K562 (cell line): ENCODE data around the gene LAIR2. TPM values are rescaled to one million over a fixed set of nuclear protein-coding genes. Genes with fewer than 3 reads are reported as not detected.

Experiments
- ATAC-seq: fragments of 200-7000 bp; cut with Tn5 transposase; 3 replicates; pipeline ENCODE4 v1.9.1; 2020; ENCODE audit warnings: moderate library complexity
- BruUV-seq: library from RNA; stranded (reverse); fragments of 400-500 nt; replicated peaks from 2 replicates; lab custom pipeline; 2021; lab: Mats Ljungman, UMichigan
- CTCF ChIA-PET: fragments of 300-600 bp; formaldehyde crosslinking; extraction: SDS; loops from one replicate; lab custom pipeline; 2021; ENCODE audit warnings: low intra/inter-chr PET ratio; lab: Yijun Ruan, JAX
- POLR2A ChIA-PET: fragments of 300-600, 350-650 bp; sonication (Branson Sonifier 250); formaldehyde crosslinking; extraction: SDS; loops from one replicate; lab custom pipeline; 2021; ENCODE audit warnings: antibody characterized with exemption, inconsistent platforms; lab: Yijun Ruan, JAX
- DNase-seq, 4 experiments: peaks; one replicate each; pipeline versions ENCODE4 v3.0.0 to v3.0.0-alpha.2; 2011 to 2018; ENCODE audit warnings: low spot score in 3 of 4, mixed read lengths in 3 of 4; ENCODE audit errors: extremely low read depth in 1 of 4
- FAIRE-seq: peaks from 2 replicates; lab custom pipeline; 2011; peaks lifted over from hg19 to GRCh38; lab: Jason Lieb, UNC
- H2AFZ ChIP-seq: 2 replicates; pipeline ENCODE4 v1.6.0; 2011; ENCODE audit warnings: low read depth, low read length, control low read depth, inconsistent platforms
- H3K27ac ChIP-seq: fragments of 200-600 bp; 3 replicates; pipeline ENCODE4 v1.8.0; 2011; ENCODE audit warnings: low read depth, mild to moderate bottlenecking, control low read depth, inconsistent platforms, low read length, moderate library complexity, mixed read lengths; ENCODE audit errors: extremely low read depth
- H3K27me3 ChIP-seq, 2 experiments: fragments of 300-600 bp in 1 of 2; 2 replicates in 1 of 2; 3 replicates in 1 of 2; pipeline versions ENCODE4 v1.6.0 to v1.8.0; 2011; ENCODE audit warnings: inconsistent platforms in 2 of 2, low read length in 2 of 2, mild to moderate bottlenecking in 1 of 2, mixed read lengths in 1 of 2, moderate library complexity in 1 of 2; ENCODE audit not compliant: control insufficient read depth in 2 of 2, insufficient read depth in 2 of 2
- H3K36me3 ChIP-seq: fragments of 300-600 bp; 3 replicates; pipeline ENCODE4 v1.8.0; 2011; ENCODE audit warnings: mild to moderate bottlenecking, low read length, inconsistent platforms; ENCODE audit not compliant: control insufficient read depth, insufficient read depth
- H3K4me1 ChIP-seq, 2 experiments: fragments of 200-600 bp in 1 of 2; replicated peaks in 1 of 2; 2 replicates in 1 of 2; 3 replicates in 1 of 2; pipeline versions ENCODE4 v1.5.1 to v1.8.0; 2011; ENCODE audit warnings: inconsistent platforms in 2 of 2, low read length in 2 of 2, mild to moderate bottlenecking in 1 of 2, mixed read lengths in 1 of 2, moderate library complexity in 1 of 2; ENCODE audit not compliant: control insufficient read depth in 2 of 2, insufficient read depth in 2 of 2
- H3K4me2 ChIP-seq: 2 replicates; pipeline ENCODE4 v1.6.1; 2011; ENCODE audit warnings: low read length, control low read depth, inconsistent platforms, mixed read lengths; ENCODE audit not compliant: insufficient read depth
- H3K4me3 ChIP-seq: fragments of 200-600 bp; sonication (generic), shearing (Covaris generic); 2 replicates; pipeline ENCODE4 v1.5.1; 2016; ENCODE audit warnings: control low read depth, inconsistent platforms
- H3K79me2 ChIP-seq: fragments of 200-600 bp; 3 replicates; pipeline ENCODE4 v1.8.0; 2011; ENCODE audit warnings: low read length, inconsistent platforms; ENCODE audit not compliant: control insufficient read depth, insufficient read depth
- H3K9ac ChIP-seq, 2 experiments: 2 replicates each; pipeline versions ENCODE4 v1.6.0 to v1.6.1; 2011; ENCODE audit warnings: low read depth in 2 of 2, low read length in 2 of 2, control low read depth in 1 of 2, inconsistent platforms in 1 of 2, mild to moderate bottlenecking in 1 of 2, mixed read lengths in 1 of 2; ENCODE audit not compliant: insufficient read depth in 1 of 2
- H3K9me1 ChIP-seq: one replicate; pipeline ENCODE4 v1.6.0; 2011; ENCODE audit warnings: inconsistent platforms, mild to moderate bottlenecking, low read length, moderate library complexity; ENCODE audit not compliant: control insufficient read depth, insufficient read depth
- H3K9me3 ChIP-seq: replicated peaks from 2 replicates; pipeline ENCODE4 v1.5.1; 2011; ENCODE audit warnings: low read depth, low read length, inconsistent platforms; ENCODE audit not compliant: control insufficient read depth, insufficient read depth
- H4K20me1 ChIP-seq: replicated peaks from 2 replicates; pipeline ENCODE4 v1.6.1; 2011; ENCODE audit warnings: low read length, inconsistent platforms, mixed read lengths; ENCODE audit not compliant: control insufficient read depth, insufficient read depth
- EGR1 ChIP-seq: fragments of 450-650 bp; conservative IDR thresholded peaks from 2 replicates; pipeline ENCODE4 v1.6.1; 2017; ENCODE audit warnings: mild to moderate bottlenecking
- ESRRA ChIP-seq: fragments of 450-650 bp; IDR thresholded peaks from 2 replicates; pipeline ENCODE4 v1.6.1; 2014; ENCODE audit warnings: low read depth, mild to moderate bottlenecking, moderate library complexity, borderline replicate concordance
- GATA2 ChIP-seq: sonication (generic); formaldehyde crosslinking; IDR thresholded peaks from 2 replicates; pipeline ENCODE4 v1.4.0; 2020; ENCODE audit warnings: mild to moderate bottlenecking, missing genetic modification reagents
- HMG20A ChIP-seq: fragments of 450-650 bp; formaldehyde crosslinking; conservative IDR thresholded peaks from 2 replicates; pipeline ENCODE4 v1.4.0; 2020; ENCODE audit warnings: mild to moderate bottlenecking, mixed read lengths
- LARP7 ChIP-seq: fragments of 450-650 bp; IDR thresholded peaks from 2 replicates; pipeline ENCODE4 v1.6.1; 2016
- PHTF2 ChIP-seq: fragments of 250-450 bp; sonication (Bioruptor Pico); IDR thresholded peaks from 2 replicates; pipeline ENCODE4 v1.5.0; 2021; ENCODE audit warnings: mild to moderate bottlenecking
- POLR2AphosphoS2 ChIP-seq: IDR thresholded peaks from 2 replicates; pipeline ENCODE4 v1.6.1; 2012; ENCODE audit warnings: low read length, improper control_type of control experiment
- RBM25 ChIP-seq: fragments of 200-400 bp; formaldehyde crosslinking; IDR thresholded peaks from 2 replicates; pipeline ENCODE4 v1.6.1; 2018; ENCODE audit warnings: low read length, low read depth, moderate library complexity; ENCODE audit not compliant: severe bottlenecking
- STAG1 ChIP-seq: sonication (generic); formaldehyde crosslinking; IDR thresholded peaks from 2 replicates; pipeline ENCODE4 v1.5.0; 2020; ENCODE audit warnings: missing genetic modification reagents, borderline replicate concordance
- THRB ChIP-seq: fragments of 450-650 bp; formaldehyde crosslinking; conservative IDR thresholded peaks from 2 replicates; pipeline ENCODE4 v1.4.0; 2022; ENCODE audit warnings: mild to moderate bottlenecking, missing genetic modification characterization
- ZBTB1 ChIP-seq: sonication (generic); formaldehyde crosslinking; IDR thresholded peaks from 2 replicates; pipeline ENCODE4 v1.8.1; 2023; ENCODE audit warnings: missing genetic modification reagents, low read depth, mild to moderate bottlenecking, borderline replicate concordance
- ZBTB26 ChIP-seq: fragments of 450-650 bp; formaldehyde crosslinking; IDR thresholded peaks from 2 replicates; pipeline ENCODE4 v1.4.0; 2022; ENCODE audit warnings: missing genetic modification characterization
- ZKSCAN3 ChIP-seq: fragments of 250-450 bp; sonication (Bioruptor Pico); IDR thresholded peaks from 2 replicates; pipeline ENCODE4 v1.4.0; 2020
- ZNF140 ChIP-seq: fragments of 250-450 bp; sonication (Bioruptor Pico); IDR thresholded peaks from 2 replicates; pipeline ENCODE4 v1.8.0; 2021; ENCODE audit warnings: moderate library complexity, mild to moderate bottlenecking, inconsistent platforms
- ZNF592 ChIP-seq: fragments of 450-650 bp; IDR thresholded peaks from 2 replicates; pipeline ENCODE4 v1.6.1; 2017; ENCODE audit warnings: antibody characterized with exemption, mild to moderate bottlenecking
- WGBS: fragments of 100-300 bp; shearing (Covaris generic); methylation state at CpG from one replicate; pipeline ENCODE4 v1.1.6; 2016; ENCODE audit warnings: low coverage, mixed read lengths; ENCODE audit not compliant: insufficient coverage; ENCODE audit errors: missing lambda C conversion rate; 5-methylcytosine and 5-hydroxymethylcytosine counted together
- in situ Hi-C: fragments of 300-500 bp; cut with MboI; formaldehyde crosslinking; loops from 4 replicates; pipeline ENCODE4 v1.15.0; 2018; ENCODE audit warnings: inconsistent platforms, mixed read lengths
- intact Hi-C: fragments of 100-400 bp; cut with micrococcal nuclease; formaldehyde crosslinking; loops from 2 replicates; pipeline ENCODE4 v1.14.2; 2022
- polyA plus RNA-seq, 8 experiments: library from polyadenylated mRNA; depleted of rRNA in 4 of 8; stranded (reverse) in 5 of 8; unstranded in 3 of 8; fragments of >200 nt; fragmentation: Nextera tagmentation in 2 of 8; fragmentation: Illumina TruSeq in 1 of 8; extraction: Ambion mirVana in 2 of 8; extraction: Trizol in 1 of 8; gene quantifications; 2 replicates each; pipeline versions ENCODE4 v1.2.1 to v1.2.3, GENCODE V29; 2011 to 2014; ENCODE audit warnings: inconsistent platforms in 1 of 8, missing spikeins in 1 of 8
- total RNA-seq, 7 experiments: library from RNA; depleted of rRNA in 6 of 7; stranded (reverse); fragments of >200 nt in 6 of 7; fragmentation: Illumina TruSeq in 2 of 7; extraction: Trizol in 2 of 7; gene quantifications; 2 replicates each; pipeline versions ENCODE4 v1.2.1 to v1.2.3, GENCODE V29; 2011 to 2021; ENCODE audit warnings: low replicate concordance in 1 of 7

LAIR2 gene
- total and polyA plus RNA-seq, 9 of the 15 experiments (the other 6 are each of a cell fraction or from before 2014, with no cell fraction given) = not detected

DNA sequence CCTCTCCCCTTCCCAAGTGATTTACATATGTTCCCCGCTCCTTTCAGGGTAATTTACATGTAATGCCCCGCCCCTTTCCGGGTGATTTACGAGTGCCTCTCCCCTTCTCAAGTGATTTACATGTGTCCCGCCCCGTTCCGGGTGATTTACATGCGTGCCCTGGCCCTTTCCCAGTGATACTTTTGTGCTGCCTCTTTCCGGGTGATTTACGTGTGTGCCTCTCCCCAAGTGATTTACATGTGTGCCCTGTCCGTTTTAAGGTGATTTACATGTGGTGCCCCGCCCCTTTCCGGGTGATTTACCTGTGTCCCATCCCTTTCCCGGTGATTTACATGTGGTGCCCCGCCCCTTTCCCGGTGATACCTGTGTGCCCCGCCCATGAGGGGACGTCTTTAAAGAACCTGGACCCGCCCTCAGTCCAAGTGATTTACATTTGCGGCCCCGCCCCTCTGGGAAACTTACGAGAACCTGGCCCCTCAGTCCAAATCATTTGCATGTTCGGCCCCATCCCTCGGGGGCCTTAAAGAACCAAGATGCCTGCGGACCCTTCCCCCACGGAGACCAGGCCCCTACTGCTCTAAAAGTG lies 38.5 kb upstream of the LAIR2 start:
- Histone ChIP-seq H3K27ac (peak overlapping the region; percentile 95), H3K4me1 (peaks cover 0 to 38% of the 10 kb centered on the region in 2 experiments; a peak in 2 of 5 replicates), H3K4me3 (peak overlapping the region; percentile 85), H3K4me2 (peak overlapping the region; percentile 87), H3K36me3 (peaks cover 33% of the 10 kb centered on the region), H3K27me3 (no peaks in the 10 kb centered on the region; a peak in 1 of 5 replicates), H3K9me1 (no peaks in the 10 kb centered on the region), H3K9ac (peak overlapping the region; percentile 84 to 90), H4K20me1 (peaks cover 6% of the 10 kb centered on the region; the same call in 1 of the 2 replicates), H3K79me2 (no peaks in the 10 kb centered on the region), H2AFZ (peak overlapping the region; percentile 97), H3K9me3 (no peaks in the 10 kb centered on the region)
- FAIRE-seq (no peak), DNase-seq (peak; percentile 74 to 97 (median 84)), ATAC-seq (peak; percentile 81)
- in situ Hi-C loops (no loop called here), intact Hi-C loops (no loop called here)
- no TSS peak for BruUV-seq
- ChIA-PET CTCF (interaction anchor here (0.7 kb wide), 1 partner anchor 34 kb away, joined by 3 read pairs; no protein-coding TSS in a partner anchor), POLR2A (interaction anchor here (0.6 to 2.0 kb wide), 4 partner anchors 9 to 562 kb away, joined by 3 to 34 read pairs (median 16); partner anchors contain the start of genes CDC42EP5 and LENG8)
- WGBS = 1% methylated on average over 25 of the region's 26 CpGs
- no peak for TF ChIP-seq RBM25
- peak; percentile 58; the same call in 1 of the 2 replicates for TF ChIP-seq THRB
- no peak for TF ChIP-seq STAG1 (CRISPR knock-in tag)
- TF ChIP-seq ZKSCAN3 (CRISPR knock-in tag) = no peak
- TF ChIP-seq HMG20A = no peak
- no peak for TF ChIP-seq PHTF2 (CRISPR knock-in tag)
- TF ChIP-seq ZBTB26 (CRISPR knock-in tag) = no peak
- no peak for TF ChIP-seq ZNF140 (CRISPR knock-in tag)
- no peak for TF ChIP-seq ZBTB1 (CRISPR knock-in tag)
- no peak for TF ChIP-seq LARP7
- no peak for TF ChIP-seq EGR1
- no peak for TF ChIP-seq ZNF592
- TF ChIP-seq ESRRA = no peak
- TF ChIP-seq POLR2AphosphoS2 = no peak
- no peak for TF ChIP-seq GATA2 (CRISPR knock-in tag)
